Measurements from ENCODE around the gene KPTN. TPM values are rescaled to one million over a fixed set of nuclear protein-coding genes. Genes with fewer than 3 reads are reported as not detected.

KPTN gene
- polyA plus RNA-seq (2013, experiment 1 of 2), result 22.5 TPM
- 24.7 TPM for polyA plus RNA-seq (2013, experiment 2 of 2)

GRCh38 chr19:47483800-47484690 lies at the start of gene KPTN:
Gene KPTN (minus strand): TSS chr19:47484219. CDS start chr19:47484160, 59 bp downstream.
- Histone ChIP-seq H3K27me3 (ENCODE audit: insufficient read depth, low read length) (no peaks in the 10 kb centered on the region), H3K9ac (ENCODE audit: low read depth, low read length) (peak within 1 kb of the TSS; percentile 91), H3K9me3 (ENCODE audit: insufficient read depth, low read depth, low read length) (no peaks in the 10 kb centered on the region), H3K4me3 (ENCODE audit: low read length) (peak within 1 kb of the TSS; percentile 82), H3K36me3 (ENCODE audit: insufficient read depth, low read length) (0 out of 2 replicates have a peak, but pooled peaks cover 1% of the 10 kb centered on the region), H3K27ac (ENCODE audit: low read depth, low read length) (peak within 1 kb of the TSS; percentile 92), H3K4me1 (ENCODE audit: insufficient read depth, low read length) (no peaks in the 10 kb centered on the region)
- 3% methylated on average over 54 of the region's 57 CpGs for WGBS

DNA sequence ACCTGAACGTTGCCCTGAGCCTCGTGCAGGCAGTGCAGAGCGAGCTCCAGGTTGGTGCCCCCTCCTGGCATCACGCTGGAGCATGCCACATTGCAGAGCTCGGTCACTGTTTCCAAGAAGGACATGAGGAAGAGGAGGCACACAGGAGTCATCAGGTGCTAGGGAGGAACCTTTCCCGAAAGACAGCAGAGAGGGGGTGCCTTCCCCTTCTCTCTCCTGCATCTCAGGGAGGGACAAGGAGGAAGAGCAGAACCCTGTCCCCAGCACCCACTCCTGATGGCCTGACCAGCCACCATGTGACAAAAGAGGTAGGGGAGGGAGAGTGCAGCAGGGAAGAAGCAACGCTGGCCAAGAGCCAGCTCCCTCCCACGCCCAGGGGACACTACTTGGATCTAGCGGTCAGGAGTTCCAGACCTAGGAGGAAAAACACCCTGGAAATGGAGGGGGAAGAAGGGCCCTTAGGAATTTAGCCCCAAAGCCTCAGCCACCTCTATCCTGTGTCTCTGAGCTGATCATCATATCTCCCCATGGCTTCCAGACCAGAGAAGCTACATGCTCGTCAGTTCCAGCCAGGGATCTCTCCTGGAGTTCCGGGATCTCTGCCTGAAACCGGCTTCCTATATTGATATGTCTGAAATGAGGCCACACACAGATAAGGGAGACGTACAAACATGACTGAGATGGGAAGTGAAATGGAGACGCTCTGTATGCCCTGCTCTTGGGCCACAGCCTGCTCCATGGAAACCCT lies 47.8 kb upstream of the KPTN start:
- H3K36me3 ChIP-seq (ENCODE audit: insufficient read depth, low read length), result no peaks in the 10 kb centered on the region
- no peak overlapping the region for H3K4me3 ChIP-seq (ENCODE audit: low read length)
- no peaks in the 10 kb centered on the region for H3K9me3 ChIP-seq (ENCODE audit: insufficient read depth, low read depth, low read length)
- no peak overlapping the region for H3K9ac ChIP-seq (ENCODE audit: low read depth, low read length)
- no peaks in the 10 kb centered on the region for H3K4me1 ChIP-seq (ENCODE audit: insufficient read depth, low read length)
- no peaks in the 10 kb centered on the region for H3K27me3 ChIP-seq (ENCODE audit: insufficient read depth, low read length)
- 78% methylated on average over 14 of the region's 14 CpGs for WGBS
- no peak overlapping the region for H3K27ac ChIP-seq (ENCODE audit: low read depth, low read length)

DNA sequence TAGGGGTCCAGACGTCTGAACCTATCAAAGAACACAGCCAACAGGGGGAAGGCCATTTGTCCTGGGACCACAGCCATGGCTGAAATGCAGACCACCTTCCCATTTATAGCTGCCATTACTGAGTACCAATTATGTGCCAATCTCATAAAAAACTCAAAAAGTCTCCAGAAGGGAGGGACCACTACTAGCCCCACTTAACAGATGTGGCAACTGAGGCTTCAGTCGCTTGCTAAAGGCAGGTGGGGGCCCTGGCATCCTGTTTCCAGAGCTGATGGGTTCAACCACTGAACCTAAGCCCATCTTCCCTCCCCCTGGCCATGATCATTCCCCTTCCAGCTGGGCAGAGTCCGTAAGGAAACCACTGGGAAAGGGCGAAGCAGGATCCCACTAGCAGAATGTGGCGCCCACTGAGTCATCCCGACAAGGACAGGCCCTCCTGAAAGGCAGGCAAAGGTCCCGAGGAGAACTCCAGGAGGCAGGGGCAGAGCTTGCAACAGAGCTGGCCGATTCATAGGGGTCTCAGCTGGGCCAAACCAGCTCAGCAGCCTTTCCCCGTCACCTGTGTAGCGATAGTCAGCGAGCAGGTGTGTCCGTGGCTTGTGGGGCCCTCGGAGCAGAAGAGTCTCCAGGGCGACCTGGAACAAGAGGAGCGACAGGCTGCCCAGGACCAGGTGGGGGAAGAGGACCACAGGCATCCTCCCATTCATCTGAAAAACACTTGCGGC lies 45.2 kb upstream of the KPTN start:
- no peak overlapping the region for H3K27ac ChIP-seq (ENCODE audit: low read depth, low read length)
- 86% methylated on average over 16 of the region's 16 CpGs for WGBS
- H3K9ac ChIP-seq (ENCODE audit: low read depth, low read length), result no peak overlapping the region
- H3K27me3 ChIP-seq (ENCODE audit: insufficient read depth, low read length), result no peaks in the 10 kb centered on the region
- H3K9me3 ChIP-seq (ENCODE audit: insufficient read depth, low read depth, low read length), result no peaks in the 10 kb centered on the region
- no peak overlapping the region for H3K4me3 ChIP-seq (ENCODE audit: low read length)
- no peaks in the 10 kb centered on the region for H3K4me1 ChIP-seq (ENCODE audit: insufficient read depth, low read length)
- no peaks in the 10 kb centered on the region for H3K36me3 ChIP-seq (ENCODE audit: insufficient read depth, low read length)

DNA sequence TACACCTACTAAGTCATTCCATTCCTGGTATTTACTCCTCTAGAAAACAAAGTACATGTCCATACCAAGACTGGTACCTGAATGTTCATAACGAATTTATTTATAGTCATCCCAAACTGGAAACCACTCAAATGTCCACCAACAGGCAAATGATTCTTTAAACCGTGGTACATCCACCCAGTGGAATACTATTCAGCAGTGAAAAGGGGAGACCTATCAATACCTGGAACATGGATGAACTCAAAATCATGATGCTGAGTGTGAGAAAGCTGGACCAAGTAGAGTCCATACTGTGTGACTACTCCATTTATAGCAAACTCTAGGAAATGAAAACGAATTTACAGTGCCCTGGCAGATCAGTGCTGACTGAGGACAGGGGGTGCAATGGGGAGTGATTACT lies 42.8 kb upstream of the KPTN start:
- H3K36me3 ChIP-seq (ENCODE audit: insufficient read depth, low read length), result no peaks in the 10 kb centered on the region
- no peaks in the 10 kb centered on the region for H3K9me3 ChIP-seq (ENCODE audit: insufficient read depth, low read depth, low read length)
- H3K4me1 ChIP-seq (ENCODE audit: insufficient read depth, low read length), result no peaks in the 10 kb centered on the region
- H3K27me3 ChIP-seq (ENCODE audit: insufficient read depth, low read length), result no peaks in the 10 kb centered on the region
- H3K9ac ChIP-seq (ENCODE audit: low read depth, low read length), result no peak overlapping the region
- no peak overlapping the region for H3K27ac ChIP-seq (ENCODE audit: low read depth, low read length)
- 84% methylated on average over 3 of the region's 3 CpGs for WGBS
- no peak overlapping the region for H3K4me3 ChIP-seq (ENCODE audit: low read length)

GRCh38 chr19:47523473-47523872 lies 39.5 kb upstream of the KPTN start:
- Histone ChIP-seq H3K27ac (ENCODE audit: low read depth, low read length) (no peak overlapping the region), H3K4me1 (ENCODE audit: insufficient read depth, low read length) (no peaks in the 10 kb centered on the region), H3K27me3 (ENCODE audit: insufficient read depth, low read length) (no peaks in the 10 kb centered on the region), H3K9me3 (ENCODE audit: insufficient read depth, low read depth, low read length) (no peaks in the 10 kb centered on the region), H3K9ac (ENCODE audit: low read depth, low read length) (no peak overlapping the region), H3K36me3 (ENCODE audit: insufficient read depth, low read length) (no peaks in the 10 kb centered on the region), H3K4me3 (ENCODE audit: low read length) (no peak overlapping the region)
- 83% methylated on average over 7 of the region's 7 CpGs for WGBS

DNA sequence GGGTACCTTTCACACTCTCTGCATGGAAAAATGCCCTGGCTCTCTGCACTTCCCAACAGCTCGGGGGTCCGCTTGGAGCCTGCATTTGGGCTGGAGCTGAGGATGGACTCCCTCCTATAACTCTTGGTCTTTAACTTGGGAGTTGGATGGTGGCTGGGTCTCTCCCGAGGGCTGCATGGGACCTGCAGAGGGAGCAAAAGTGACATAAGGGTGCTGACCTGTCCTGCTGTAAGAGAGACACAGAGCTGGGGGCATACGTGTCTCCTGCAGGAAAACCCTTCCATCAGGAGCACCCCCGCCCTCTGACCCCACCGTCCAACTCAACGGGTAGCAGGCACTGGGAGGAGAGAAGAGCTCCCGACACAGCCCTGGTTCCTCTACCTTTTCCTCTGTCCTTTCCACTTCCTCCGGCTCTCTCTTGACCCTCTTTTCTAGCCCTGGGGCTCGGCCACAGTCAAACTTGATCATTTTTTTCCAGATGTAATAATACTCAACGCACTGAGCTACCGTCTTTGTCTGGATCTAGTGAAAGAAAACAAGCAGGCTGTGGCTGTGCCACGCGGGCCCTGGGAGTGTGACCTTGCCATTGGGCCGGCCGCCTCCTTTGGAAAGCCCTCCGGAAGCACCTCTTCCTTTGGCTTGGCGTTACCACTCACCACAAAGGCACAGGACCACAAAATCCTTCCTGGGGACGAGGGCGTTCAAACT lies 37.6 kb upstream of the KPTN start:
- no peaks in the 10 kb centered on the region for H3K9me3 ChIP-seq (ENCODE audit: insufficient read depth, low read depth, low read length)
- H3K36me3 ChIP-seq (ENCODE audit: insufficient read depth, low read length), result no peaks in the 10 kb centered on the region
- no peak overlapping the region for H3K9ac ChIP-seq (ENCODE audit: low read depth, low read length)
- no peak overlapping the region for H3K27ac ChIP-seq (ENCODE audit: low read depth, low read length)
- H3K4me3 ChIP-seq (ENCODE audit: low read length), result no peak overlapping the region
- no peaks in the 10 kb centered on the region for H3K4me1 ChIP-seq (ENCODE audit: insufficient read depth, low read length)
- H3K27me3 ChIP-seq (ENCODE audit: insufficient read depth, low read length), result no peaks in the 10 kb centered on the region
- WGBS, result 89% methylated on average over 20 of the region's 20 CpGs

DNA sequence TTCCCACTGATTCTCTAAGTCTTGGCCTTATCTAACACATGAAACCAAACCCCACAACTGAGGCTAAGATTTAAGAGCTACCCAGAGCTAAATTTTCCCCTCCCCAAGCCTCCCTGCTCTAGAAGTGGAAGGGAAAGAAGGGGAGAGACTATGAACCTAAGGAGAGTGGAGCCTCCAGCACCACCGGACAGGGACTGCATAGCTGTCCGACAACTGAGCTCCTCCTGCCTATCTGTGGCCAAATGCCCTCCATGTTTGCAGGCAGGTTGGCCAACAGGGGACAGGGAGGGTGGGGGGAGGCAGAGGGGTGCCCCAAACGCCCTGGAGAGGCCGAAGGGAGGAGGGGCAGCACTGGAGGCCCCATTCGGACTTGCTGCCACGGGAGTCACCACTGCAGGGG lies 36.8 kb upstream of the KPTN start:
- Histone ChIP-seq H3K4me1 (ENCODE audit: insufficient read depth, low read length) (no peaks in the 10 kb centered on the region), H3K27me3 (ENCODE audit: insufficient read depth, low read length) (no peaks in the 10 kb centered on the region), H3K9me3 (ENCODE audit: insufficient read depth, low read depth, low read length) (no peaks in the 10 kb centered on the region), H3K4me3 (ENCODE audit: low read length) (no peak overlapping the region), H3K27ac (ENCODE audit: low read depth, low read length) (no peak overlapping the region), H3K9ac (ENCODE audit: low read depth, low read length) (no peak overlapping the region), H3K36me3 (ENCODE audit: insufficient read depth, low read length) (no peaks in the 10 kb centered on the region)
- 83% methylated on average over 6 of the region's 6 CpGs for WGBS

DNA sequence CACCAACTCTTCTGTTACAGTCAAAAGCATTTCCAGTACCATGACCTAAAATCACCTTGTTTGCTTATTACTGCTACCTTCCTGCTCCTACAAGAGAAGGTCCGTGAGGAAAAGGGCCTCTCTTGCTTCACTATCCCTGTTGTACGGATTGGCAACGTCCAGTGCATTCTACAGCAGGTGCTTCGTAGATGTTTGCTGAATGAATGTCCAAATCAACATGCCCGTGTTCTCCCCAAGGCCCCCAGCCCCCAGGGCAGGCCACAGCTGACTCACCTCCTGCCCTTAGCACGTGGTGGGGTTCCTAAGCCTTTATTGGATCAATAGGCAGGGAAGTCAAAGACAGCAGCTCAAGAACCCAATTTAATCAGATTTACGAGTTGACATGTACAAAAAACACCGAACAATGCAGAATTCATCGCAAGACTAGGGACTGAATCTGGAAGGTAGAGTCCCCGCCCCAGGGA lies 36.4 kb upstream of the KPTN start:
- 74% methylated on average over 10 of the region's 10 CpGs for WGBS
- Histone ChIP-seq H3K4me3 (ENCODE audit: low read length) (no peak overlapping the region), H3K27ac (ENCODE audit: low read depth, low read length) (no peak overlapping the region), H3K9ac (ENCODE audit: low read depth, low read length) (no peak overlapping the region), H3K27me3 (ENCODE audit: insufficient read depth, low read length) (no peaks in the 10 kb centered on the region), H3K9me3 (ENCODE audit: insufficient read depth, low read depth, low read length) (no peaks in the 10 kb centered on the region), H3K36me3 (ENCODE audit: insufficient read depth, low read length) (no peaks in the 10 kb centered on the region), H3K4me1 (ENCODE audit: insufficient read depth, low read length) (no peaks in the 10 kb centered on the region)

GRCh38 chr19:47518854-47519253 lies 34.8 kb upstream of the KPTN start:
- no peak overlapping the region for H3K27ac ChIP-seq (ENCODE audit: low read depth, low read length)
- 89% methylated on average over 9 of the region's 9 CpGs for WGBS
- H3K9ac ChIP-seq (ENCODE audit: low read depth, low read length), result no peak overlapping the region
- H3K36me3 ChIP-seq (ENCODE audit: insufficient read depth, low read length), result no peaks in the 10 kb centered on the region
- H3K27me3 ChIP-seq (ENCODE audit: insufficient read depth, low read length), result no peaks in the 10 kb centered on the region
- no peak overlapping the region for H3K4me3 ChIP-seq (ENCODE audit: low read length)
- H3K4me1 ChIP-seq (ENCODE audit: insufficient read depth, low read length), result no peaks in the 10 kb centered on the region
- H3K9me3 ChIP-seq (ENCODE audit: insufficient read depth, low read depth, low read length), result no peaks in the 10 kb centered on the region

- WGBS, result 96% methylated on average over 4 of the region's 4 CpGs
- Histone ChIP-seq H3K27me3 (ENCODE audit: insufficient read depth, low read length) (no peaks in the 10 kb centered on the region), H3K36me3 (ENCODE audit: insufficient read depth, low read length) (no peaks in the 10 kb centered on the region), H3K9me3 (ENCODE audit: insufficient read depth, low read depth, low read length) (no peaks in the 10 kb centered on the region), H3K4me3 (ENCODE audit: low read length) (no peak overlapping the region), H3K9ac (ENCODE audit: low read depth, low read length) (no peak overlapping the region), H3K4me1 (ENCODE audit: insufficient read depth, low read length) (no peaks in the 10 kb centered on the region), H3K27ac (ENCODE audit: low read depth, low read length) (no peak overlapping the region)
Measured at GRCh38 chr19:47518139-47518538, 34.1 kb upstream of the KPTN start.
